Activated CD8-positive, alpha-beta T cell treated with anti-CD3 and anti-CD28 coated beads, Interleukin-2, amount 10 ng/mL, durations not matched to agents 7 days and 5 days (primary cell): ENCODE data around the gene PDE3B. TPM values are rescaled to one million over a fixed set of nuclear protein-coding genes. Genes with fewer than 3 reads are reported as not detected.
"Not testable (repeated sequence)": the region's sequence is repeated elsewhere in the genome, so short reads cannot be mapped to it uniquely, and the experiment has no call there.

Experiments used
- ATAC-seq: fragments of 150-1000 bp; cut with Tn5 transposase; one replicate; pipeline ENCODE4 v1.10.0; 2021; ENCODE audit warnings: moderate library complexity
- CTCF ChIA-PET: fragments of 350-600 bp; sonication (Branson Sonifier 250); formaldehyde crosslinking; loops from one replicate; lab custom pipeline; 2021; ENCODE audit warnings: antibody characterized with exemption; lab: Charles Lee
- POLR2A ChIA-PET: fragments of 350-600 bp; sonication (Branson Sonifier 250); formaldehyde crosslinking; loops from one replicate; lab custom pipeline; 2021; ENCODE audit warnings: antibody characterized with exemption; lab: Charles Lee
- DNase-seq: peaks from one replicate; pipeline ENCODE4 v3.0.0-alpha.2; 2020
- H3K27ac Mint-ChIP-seq: one replicate; pipeline ENCODE4 v1.8.0; 2021; ENCODE audit warnings: mild to moderate bottlenecking, mixed read lengths
- H3K27me3 Mint-ChIP-seq: one replicate; pipeline ENCODE4 v1.8.0; 2021; ENCODE audit warnings: low read depth, mixed read lengths
- H3K36me3 Mint-ChIP-seq: one replicate; pipeline ENCODE4 v1.8.0; 2021; ENCODE audit warnings: low read depth, mixed read lengths
- H3K4me1 Mint-ChIP-seq: one replicate; pipeline ENCODE4 v1.8.0; 2021; ENCODE audit warnings: low read depth, mixed read lengths
- H3K4me3 Mint-ChIP-seq: one replicate; pipeline ENCODE4 v1.8.0; 2021; ENCODE audit warnings: mild to moderate bottlenecking, mixed read lengths
- H3K9me3 Mint-ChIP-seq: one replicate; pipeline ENCODE4 v1.8.0; 2022; ENCODE audit warnings: mixed read lengths; ENCODE audit not compliant: insufficient read depth
- total RNA-seq, 2 experiments: library from RNA; stranded (reverse); gene quantifications; one replicate each; pipeline ENCODE4 v1.2.3, GENCODE V29; 2021

PDE3B gene
- total RNA-seq: 10 to 100 TPM; 74.8 to 81.4 TPM

DNA sequence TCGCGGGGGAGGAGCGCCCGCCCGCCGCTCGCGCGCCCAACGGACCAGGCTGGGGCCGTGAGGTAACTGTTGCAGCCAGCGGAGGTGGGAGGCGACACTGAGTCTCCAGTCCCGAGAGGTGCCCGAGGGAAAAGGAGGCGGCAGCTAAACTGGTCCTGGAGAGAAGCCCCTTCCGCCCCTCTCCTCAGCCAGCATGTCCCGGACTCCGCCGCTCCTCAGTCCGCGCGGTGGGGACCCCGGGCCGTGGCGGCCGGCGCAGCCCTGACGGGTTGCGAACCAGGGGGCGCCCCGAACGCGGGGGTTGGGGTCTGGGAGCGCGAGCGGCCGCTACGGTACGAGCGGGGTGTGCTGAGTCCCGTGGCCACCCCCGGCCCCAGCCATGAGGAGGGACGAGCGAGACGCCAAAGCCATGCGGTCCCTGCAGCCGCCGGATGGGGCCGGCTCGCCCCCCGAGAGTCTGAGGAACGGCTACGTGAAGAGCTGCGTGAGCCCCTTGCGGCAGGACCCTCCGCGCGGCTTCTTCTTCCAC, at the start of gene PDE3B:
Gene PDE3B, plus strand, starts transcription at position 108 of the 529 bp plus-strand sequence. Its CDS starts 272 bp downstream, at position 380.
- ATAC-seq (peak; percentile 77), DNase-seq (peak; percentile 89)
- Mint-ChIP-seq H3K4me3 (peak within 1 kb of the TSS; percentile 81), H3K9me3 (no peaks in the 10 kb centered on the region), H3K4me1 (peaks cover 40% of the 10 kb centered on the region), H3K27me3 (no peaks in the 10 kb centered on the region), H3K27ac (peak within 1 kb of the TSS; percentile 91), H3K36me3 (peaks cover 53% of the 10 kb centered on the region)
- ChIA-PET POLR2A (interaction anchor here (0.6 to 4.7 kb wide), 27 partner anchors 9 to 280 kb away, joined by 3 to 52 read pairs (median 4); partner anchors contain the start of genes COPB1, CYP2R1 and PSMA1), CTCF (interaction anchor here (0.8 to 4.1 kb wide), 25 partner anchors 9 to 264 kb away, joined by 3 to 22 read pairs (median 4); partner anchors contain the start of genes CYP2R1 and PSMA1)

DNA sequence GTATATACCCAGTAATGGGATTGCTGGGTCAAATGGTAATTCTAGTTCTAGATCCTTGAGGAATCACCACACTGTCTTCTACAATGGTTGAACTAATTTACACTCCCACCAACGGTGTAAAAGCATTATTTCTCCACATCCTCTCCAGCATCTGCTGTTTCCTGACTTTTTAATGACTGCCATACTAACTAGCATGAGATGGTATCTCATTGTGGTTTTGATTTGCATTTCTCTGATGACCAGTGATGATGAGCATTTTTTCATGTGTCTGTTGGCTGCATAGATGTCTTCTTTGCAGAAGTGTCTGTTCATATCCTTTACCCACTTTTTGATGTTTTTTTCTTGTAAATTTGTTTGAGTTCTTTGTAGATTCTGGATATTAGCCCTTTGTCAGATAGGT, 48.3 kb upstream of the PDE3B start:
- H3K4me3 Mint-ChIP-seq, ATAC-seq, CTCF ChIA-PET, DNase-seq, H3K27me3 Mint-ChIP-seq, POLR2A ChIA-PET: not testable (repeated sequence)
- H3K36me3 Mint-ChIP-seq: peaks cover 82% of the 10 kb centered on the region
- peaks cover 26% of the 10 kb centered on the region for H3K9me3 Mint-ChIP-seq
- peak overlapping the region; percentile 65 for H3K27ac Mint-ChIP-seq
- peaks cover 34% of the 10 kb centered on the region for H3K4me1 Mint-ChIP-seq

DNA sequence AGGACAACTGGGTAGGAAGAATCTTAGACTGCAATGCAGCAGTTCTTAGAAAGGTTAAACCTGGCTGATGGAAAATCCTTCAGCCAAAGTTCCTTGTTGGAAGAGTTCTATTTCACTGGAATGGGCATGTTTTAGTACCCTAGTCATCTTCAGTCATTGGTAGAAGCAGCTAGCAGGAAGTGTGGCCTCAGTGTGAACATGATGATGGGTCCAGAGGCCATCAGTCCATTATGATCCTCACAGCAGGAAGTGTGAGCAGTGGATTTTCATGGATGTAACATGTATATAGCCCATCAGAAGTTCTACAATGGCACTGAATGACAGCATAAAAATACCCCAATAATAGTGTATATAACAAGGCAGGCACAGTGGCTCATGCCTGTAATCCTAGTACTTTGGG, 35.9 kb upstream of the PDE3B start:
- peaks cover 13% of the 10 kb centered on the region for H3K4me1 Mint-ChIP-seq
- peaks cover 9% of the 10 kb centered on the region for H3K9me3 Mint-ChIP-seq
- H3K4me3 Mint-ChIP-seq: no peak overlapping the region
- ChIA-PET POLR2A (no interaction called here), CTCF (no interaction called here)
- H3K27ac Mint-ChIP-seq: peak overlapping the region; percentile 7
- peaks cover 79% of the 10 kb centered on the region for H3K36me3 Mint-ChIP-seq
- no peaks in the 10 kb centered on the region for H3K27me3 Mint-ChIP-seq
- ATAC-seq (no peak), DNase-seq (no peak)

DNA sequence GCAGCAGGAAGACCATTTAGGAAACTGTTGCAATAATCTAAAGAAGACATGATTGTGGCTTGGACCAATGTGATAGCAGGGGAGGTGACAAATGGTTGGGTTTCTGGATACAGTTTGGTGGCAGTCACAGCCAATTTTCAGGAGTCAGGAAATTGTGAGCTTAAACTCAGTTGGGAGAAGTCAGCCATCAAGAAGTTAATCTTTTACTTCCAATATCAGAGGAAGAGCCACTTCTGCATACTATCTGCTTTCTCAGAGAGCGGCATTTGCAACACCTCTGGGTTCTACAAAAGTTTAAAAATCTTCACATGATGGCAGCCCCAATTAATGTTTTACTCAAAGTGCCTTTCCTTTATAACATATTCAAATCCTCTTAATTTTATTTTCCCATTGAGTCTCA, 33.7 kb upstream of the PDE3B start:
- peaks cover 74% of the 10 kb centered on the region for H3K36me3 Mint-ChIP-seq
- no peak overlapping the region for H3K4me3 Mint-ChIP-seq
- peaks cover 19% of the 10 kb centered on the region for H3K4me1 Mint-ChIP-seq
- H3K9me3 Mint-ChIP-seq: peaks cover 9% of the 10 kb centered on the region
- ATAC-seq: no peak
- ChIA-PET POLR2A (no interaction called here), CTCF (no interaction called here)
- DNase-seq: no peak
- H3K27me3 Mint-ChIP-seq: no peaks in the 10 kb centered on the region
- peak overlapping the region; percentile 2 for H3K27ac Mint-ChIP-seq

DNA sequence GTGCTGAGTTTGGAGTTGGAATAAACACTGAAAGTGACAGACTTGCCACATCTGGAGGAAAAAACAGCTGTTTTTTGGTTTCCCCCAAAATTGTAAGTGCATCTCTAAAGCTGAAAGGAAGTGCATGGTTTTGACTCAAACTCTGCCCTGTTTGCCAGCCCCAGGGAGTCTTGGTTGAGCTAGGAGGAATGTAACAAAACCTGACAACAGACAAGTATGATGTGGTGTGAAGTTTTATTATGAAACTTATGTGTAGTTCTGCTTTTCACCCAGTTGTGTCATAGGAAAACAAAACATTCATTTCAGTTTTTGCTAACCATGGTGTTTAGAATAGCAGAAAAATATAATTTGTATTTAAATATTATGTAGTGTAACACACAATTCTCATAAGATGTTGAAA, 31.7 kb upstream of the PDE3B start:
- H3K27ac Mint-ChIP-seq: peak overlapping the region; percentile 2
- H3K9me3 Mint-ChIP-seq: no peaks in the 10 kb centered on the region
- ATAC-seq: no peak
- no peak for DNase-seq
- POLR2A ChIA-PET: no interaction called here
- H3K4me3 Mint-ChIP-seq: no peak overlapping the region
- no peaks in the 10 kb centered on the region for H3K27me3 Mint-ChIP-seq
- H3K4me1 Mint-ChIP-seq: peaks cover 23% of the 10 kb centered on the region
- CTCF ChIA-PET: no interaction called here
- peaks cover 71% of the 10 kb centered on the region for H3K36me3 Mint-ChIP-seq

DNA sequence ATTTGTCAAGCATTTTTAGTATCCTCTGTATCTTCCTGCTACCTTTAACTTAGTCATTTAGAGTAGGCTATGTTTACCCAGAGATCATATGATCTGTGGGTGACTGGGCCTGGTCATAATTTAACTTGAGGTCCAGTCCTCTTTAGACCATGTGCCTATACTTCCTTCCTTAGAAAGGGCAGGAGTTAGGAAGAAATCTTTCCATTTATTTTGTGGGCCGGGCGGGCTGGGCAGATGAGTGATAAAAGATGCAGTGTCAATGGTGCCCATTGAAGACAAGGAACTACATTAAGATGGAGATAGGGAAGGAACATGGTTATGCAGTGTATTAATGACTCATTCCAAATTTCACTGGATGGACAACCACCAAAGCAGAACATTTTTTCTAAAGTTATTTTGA, 30.9 kb upstream of the PDE3B start:
- H3K36me3 Mint-ChIP-seq: peaks cover 67% of the 10 kb centered on the region
- peaks cover 24% of the 10 kb centered on the region for H3K4me1 Mint-ChIP-seq
- ChIA-PET POLR2A (no interaction called here), CTCF (no interaction called here)
- H3K27ac Mint-ChIP-seq: no peak overlapping the region
- H3K9me3 Mint-ChIP-seq: no peaks in the 10 kb centered on the region
- H3K27me3 Mint-ChIP-seq: no peaks in the 10 kb centered on the region
- no peak overlapping the region for H3K4me3 Mint-ChIP-seq
- ATAC-seq (no peak), DNase-seq (no peak)

DNA sequence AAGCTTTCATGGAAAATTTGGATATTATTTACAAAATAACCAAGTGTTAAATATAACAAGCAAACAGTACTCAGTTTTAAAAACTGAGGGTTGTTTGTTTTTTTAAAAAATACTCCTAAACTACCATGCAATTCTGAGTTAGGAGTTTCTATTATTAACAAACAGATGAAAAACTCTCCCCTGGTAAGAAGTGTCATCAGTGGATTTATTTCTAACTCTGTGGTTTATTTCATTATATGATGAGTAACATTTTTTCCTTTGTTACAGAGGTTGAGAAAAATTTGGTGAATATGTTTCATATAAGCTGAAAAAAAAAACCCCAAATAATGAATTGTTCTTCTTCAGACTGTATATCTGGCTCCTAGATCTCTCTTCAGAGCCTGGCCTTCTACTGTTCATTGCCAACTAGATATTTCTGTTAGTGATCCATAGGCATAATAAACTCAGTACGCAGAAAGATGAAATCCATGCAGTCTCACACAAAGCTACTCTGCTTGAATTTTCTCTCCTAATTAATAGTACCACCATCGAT, 29.4 kb upstream of the PDE3B start:
- H3K27me3 Mint-ChIP-seq: no peaks in the 10 kb centered on the region
- no peak overlapping the region for H3K27ac Mint-ChIP-seq
- H3K4me1 Mint-ChIP-seq: peaks cover 24% of the 10 kb centered on the region
- H3K36me3 Mint-ChIP-seq: peaks cover 67% of the 10 kb centered on the region
- H3K4me3 Mint-ChIP-seq: no peak overlapping the region
- ChIA-PET CTCF (interaction anchor here (1.0 to 2.0 kb wide), 3 partner anchors 8 to 290 kb away, joined by 3 to 5 read pairs (median 4); no protein-coding TSS in a partner anchor), POLR2A (no interaction called here)
- H3K9me3 Mint-ChIP-seq: no peaks in the 10 kb centered on the region
- ATAC-seq: no peak
- DNase-seq: no peak

DNA sequence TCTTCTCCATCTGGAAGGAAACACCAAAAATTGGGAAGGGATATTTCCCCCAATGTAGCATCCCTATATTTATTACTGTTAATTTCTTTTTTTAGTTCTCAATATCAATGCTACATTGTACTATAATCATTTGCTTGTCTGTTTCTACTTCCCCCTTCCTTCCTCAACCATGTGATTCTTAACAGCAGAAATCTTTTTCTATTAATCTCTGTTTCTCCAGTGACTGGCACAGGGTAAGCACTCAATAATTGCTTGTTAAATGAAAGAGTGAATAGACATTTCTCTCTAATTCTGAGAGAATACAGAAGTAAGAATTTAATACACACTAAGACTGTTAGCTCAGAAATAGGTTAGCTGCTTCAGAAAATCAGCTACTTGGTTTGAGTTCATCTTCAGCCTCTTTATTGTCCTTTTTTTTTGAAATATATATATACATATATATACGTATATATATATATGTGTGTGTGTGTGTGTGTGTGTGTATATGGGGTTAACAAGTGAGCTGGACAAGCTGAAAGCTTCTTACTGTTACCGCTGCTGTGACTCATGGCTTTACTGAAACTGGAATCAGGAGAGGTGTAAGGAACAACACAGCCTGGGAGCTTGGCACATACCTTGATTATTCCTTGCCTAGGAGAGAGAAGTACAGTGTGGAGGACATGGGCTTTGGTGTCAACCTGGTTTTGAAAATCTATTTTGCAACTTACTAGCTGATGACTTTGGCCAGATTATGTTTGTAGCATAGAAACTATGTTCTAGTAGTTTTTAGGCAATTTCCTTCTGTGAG, 26.2 kb upstream of the PDE3B start:
- Mint-ChIP-seq H3K4me1 (peaks cover 18% of the 10 kb centered on the region), H3K4me3 (no peak overlapping the region), H3K36me3 (peaks cover 52% of the 10 kb centered on the region), H3K27me3 (no peaks in the 10 kb centered on the region), H3K27ac (no peak overlapping the region), H3K9me3 (no peaks in the 10 kb centered on the region)
- ChIA-PET CTCF (interaction anchor here (1.1 kb wide), 1 partner anchor 27 kb away, joined by 4 read pairs; no protein-coding TSS in a partner anchor), POLR2A (no interaction called here)
- no peak for ATAC-seq
- no peak for DNase-seq

DNA sequence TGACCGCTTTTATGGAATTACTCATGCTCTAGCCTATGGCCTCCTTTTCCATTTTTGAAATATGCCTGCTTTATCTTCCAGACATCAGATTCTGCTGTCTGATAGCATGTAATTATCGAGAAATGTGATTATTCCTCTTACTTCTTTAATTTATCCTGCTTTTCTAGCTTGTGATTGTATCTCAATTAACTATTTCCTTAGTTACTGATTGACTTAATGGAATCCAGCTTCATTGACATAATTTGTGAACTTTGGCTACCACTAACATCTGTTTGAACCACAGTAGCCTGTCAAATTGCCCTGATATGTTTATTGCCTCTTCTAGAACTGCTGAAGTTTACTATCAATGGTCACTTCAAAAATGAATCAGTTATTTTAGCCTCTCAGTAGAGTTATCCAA, 25.5 kb upstream of the PDE3B start:
- Mint-ChIP-seq H3K4me1 (peaks cover 20% of the 10 kb centered on the region), H3K27ac (no peak overlapping the region), H3K36me3 (peaks cover 54% of the 10 kb centered on the region)

DNA sequence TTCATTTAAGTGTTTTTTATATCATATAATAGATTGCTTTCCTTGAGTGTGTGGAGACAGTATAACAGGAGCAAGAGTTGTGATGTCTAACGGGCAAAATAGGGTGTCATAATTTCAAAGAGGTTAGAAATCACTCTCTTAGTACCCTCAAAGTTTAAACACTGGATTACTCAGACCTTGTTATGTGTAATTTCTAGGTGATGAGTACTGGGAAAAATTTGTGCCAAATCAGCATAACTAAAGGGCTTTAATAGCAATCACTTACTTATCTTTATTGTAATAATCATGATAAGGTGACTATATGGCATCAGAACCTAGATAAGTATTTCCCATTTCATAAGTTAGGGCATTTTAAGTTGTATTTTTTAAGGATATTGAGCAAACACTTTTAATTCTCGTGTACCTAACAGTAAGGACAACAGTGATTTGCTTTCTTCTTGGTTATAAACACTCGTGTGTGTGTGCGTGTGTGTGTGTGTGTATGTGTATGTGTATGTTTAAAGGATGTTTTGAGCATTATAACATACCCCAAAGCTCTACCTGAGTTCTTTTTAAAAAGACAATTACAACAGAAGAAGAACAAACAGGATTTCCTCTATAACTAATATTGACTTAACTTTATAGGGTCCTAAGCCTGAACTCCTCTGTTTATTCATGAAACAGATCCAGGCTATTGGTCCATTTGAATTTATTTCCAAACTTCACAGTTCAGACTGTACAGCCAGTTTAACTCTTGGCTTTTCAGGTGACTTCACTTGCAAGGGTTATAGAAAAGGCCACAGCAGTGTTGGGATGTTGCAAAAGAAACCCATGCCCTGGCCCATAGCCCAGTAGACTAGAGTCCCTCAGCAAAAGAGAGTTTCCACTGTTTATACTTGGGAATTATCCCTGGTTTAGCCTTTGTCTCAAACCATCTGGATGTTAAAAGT, 23.7 kb upstream of the PDE3B start:
- Mint-ChIP-seq H3K27ac (no peak overlapping the region), H3K4me3 (no peak overlapping the region), H3K36me3 (peaks cover 64% of the 10 kb centered on the region), H3K27me3 (no peaks in the 10 kb centered on the region), H3K9me3 (no peaks in the 10 kb centered on the region), H3K4me1 (peaks cover 20% of the 10 kb centered on the region)
- ChIA-PET CTCF (interaction anchor here (1.2 kb wide), 1 partner anchor 34 kb away, joined by 3 read pairs; no protein-coding TSS in a partner anchor), POLR2A (no interaction called here)
- DNase-seq: no peak
- no peak for ATAC-seq

More for the DNA sequence above, 25.5 kb upstream of the PDE3B start:
- H3K27me3 Mint-ChIP-seq: no peaks in the 10 kb centered on the region
- ATAC-seq: no peak
- ChIA-PET CTCF (interaction anchor here (1.1 kb wide), 1 partner anchor 26 kb away, joined by 4 read pairs; no protein-coding TSS in a partner anchor), POLR2A (no interaction called here)
- no peak for DNase-seq
- H3K4me3 Mint-ChIP-seq: no peak overlapping the region
- no peaks in the 10 kb centered on the region for H3K9me3 Mint-ChIP-seq
